HUES48 (cell line): ENCODE measurements around the gene ENOX1.

Experiments used
- H3K27ac ChIP-seq: one replicate; pipeline ENCODE4 v1.7.0; 2013; ENCODE audit warnings: low read depth, low read length, inconsistent platforms
- H3K27me3 ChIP-seq: 2 replicates; pipeline ENCODE4 v1.6.1; 2013; ENCODE audit warnings: mild to moderate bottlenecking, low read length; ENCODE audit not compliant: control insufficient read depth, insufficient read depth
- H3K36me3 ChIP-seq: 2 replicates; pipeline ENCODE4 v1.6.1; 2013; ENCODE audit warnings: low read length; ENCODE audit not compliant: control insufficient read depth, insufficient read depth
- H3K4me1 ChIP-seq: 2 replicates; pipeline ENCODE4 v1.6.1; 2013; ENCODE audit warnings: mild to moderate bottlenecking, low read length; ENCODE audit not compliant: control insufficient read depth, insufficient read depth
- H3K4me3 ChIP-seq: 2 replicates; pipeline ENCODE4 v1.5.1; 2013; ENCODE audit warnings: mild to moderate bottlenecking, low read depth, low read length
- H3K9ac ChIP-seq: 2 replicates; pipeline ENCODE4 v1.6.1; 2013; ENCODE audit warnings: mild to moderate bottlenecking, low read depth, low read length, moderate library complexity
- H3K9me3 ChIP-seq: 2 replicates; pipeline ENCODE4 v1.6.1; 2013; ENCODE audit warnings: low read length; ENCODE audit not compliant: control insufficient read depth, insufficient read depth

Gene ENOX1

GRCh38 chr13:43608400-43609137, 178.2 kb downstream of the ENOX1 start:
- no peaks in the 10 kb centered on the region for H3K4me1 ChIP-seq
- no peaks in the 10 kb centered on the region for H3K36me3 ChIP-seq
- H3K9me3 ChIP-seq, result 0 out of 2 replicates have a peak, but pooled peaks cover 5% of the 10 kb centered on the region
- H3K4me3 ChIP-seq, result no peak overlapping the region
- no peak overlapping the region for H3K27ac ChIP-seq
- no peak overlapping the region for H3K9ac ChIP-seq
- H3K27me3 ChIP-seq, result no peaks in the 10 kb centered on the region

- no peaks in the 10 kb centered on the region for H3K9me3 ChIP-seq
- no peaks in the 10 kb centered on the region for H3K4me1 ChIP-seq
- H3K4me3 ChIP-seq, result no peak overlapping the region
- no peaks in the 10 kb centered on the region for H3K36me3 ChIP-seq
- no peaks in the 10 kb centered on the region for H3K27me3 ChIP-seq
- no peak overlapping the region for H3K27ac ChIP-seq
- no peak overlapping the region for H3K9ac ChIP-seq
These were observed 189.2 kb downstream of the ENOX1 start for GRCh38 chr13:43597599-43597945.

- Histone ChIP-seq H3K27me3 (no peaks in the 10 kb centered on the region), H3K4me3 (no peak overlapping the region), H3K9me3 (no peaks in the 10 kb centered on the region), H3K27ac (no peak overlapping the region), H3K4me1 (no peaks in the 10 kb centered on the region), H3K36me3 (no peaks in the 10 kb centered on the region), H3K9ac (no peak overlapping the region)
These were observed 189.7 kb downstream of the ENOX1 start for GRCh38 chr13:43596924-43597598.

GRCh38 chr13:43596006-43596405, 190.8 kb downstream of the ENOX1 start:
- H3K4me1 ChIP-seq, result no peaks in the 10 kb centered on the region
- H3K4me3 ChIP-seq, result no peak overlapping the region
- no peak overlapping the region for H3K9ac ChIP-seq
- no peak overlapping the region for H3K27ac ChIP-seq
- H3K27me3 ChIP-seq, result no peaks in the 10 kb centered on the region
- H3K9me3 ChIP-seq, result no peaks in the 10 kb centered on the region
- no peaks in the 10 kb centered on the region for H3K36me3 ChIP-seq

- Histone ChIP-seq H3K27me3 (no peaks in the 10 kb centered on the region), H3K9ac (no peak overlapping the region), H3K4me3 (no peak overlapping the region), H3K9me3 (no peaks in the 10 kb centered on the region), H3K4me1 (no peaks in the 10 kb centered on the region), H3K36me3 (no peaks in the 10 kb centered on the region), H3K27ac (no peak overlapping the region)
These were observed 199.4 kb downstream of the ENOX1 start for GRCh38 chr13:43587376-43587775.

GRCh38 chr13:43584751-43585150, 202.0 kb downstream of the ENOX1 start:
- Histone ChIP-seq H3K9me3 (no peaks in the 10 kb centered on the region), H3K9ac (no peak overlapping the region), H3K4me1 (no peaks in the 10 kb centered on the region), H3K36me3 (no peaks in the 10 kb centered on the region), H3K4me3 (no peak overlapping the region), H3K27me3 (no peaks in the 10 kb centered on the region), H3K27ac (no peak overlapping the region)

- H3K4me1 ChIP-seq, result no peaks in the 10 kb centered on the region
- H3K9ac ChIP-seq, result no peak overlapping the region
- H3K9me3 ChIP-seq, result no peaks in the 10 kb centered on the region
- no peaks in the 10 kb centered on the region for H3K27me3 ChIP-seq
- no peak overlapping the region for H3K27ac ChIP-seq
- no peaks in the 10 kb centered on the region for H3K36me3 ChIP-seq
- H3K4me3 ChIP-seq, result no peak overlapping the region
These were observed 203.5 kb downstream of the ENOX1 start for GRCh38 chr13:43583321-43583720.

- H3K9ac ChIP-seq, result no peak overlapping the region
- H3K36me3 ChIP-seq, result no peaks in the 10 kb centered on the region
- H3K9me3 ChIP-seq, result no peaks in the 10 kb centered on the region
- no peaks in the 10 kb centered on the region for H3K27me3 ChIP-seq
- H3K4me1 ChIP-seq, result no peaks in the 10 kb centered on the region
- no peak overlapping the region for H3K4me3 ChIP-seq
- H3K27ac ChIP-seq, result no peak overlapping the region
These were observed 206.5 kb downstream of the ENOX1 start for GRCh38 chr13:43580280-43580679.

GRCh38 chr13:43579321-43579720, 207.5 kb downstream of the ENOX1 start:
- Histone ChIP-seq H3K9me3 (no peaks in the 10 kb centered on the region), H3K4me1 (no peaks in the 10 kb centered on the region), H3K4me3 (no peak overlapping the region), H3K27me3 (no peaks in the 10 kb centered on the region), H3K27ac (no peak overlapping the region), H3K9ac (no peak overlapping the region), H3K36me3 (no peaks in the 10 kb centered on the region)

- Histone ChIP-seq H3K9me3 (no peaks in the 10 kb centered on the region), H3K4me1 (peaks cover 15% of the 10 kb centered on the region), H3K9ac (no peak overlapping the region), H3K36me3 (no peaks in the 10 kb centered on the region), H3K4me3 (no peak overlapping the region), H3K27me3 (no peaks in the 10 kb centered on the region), H3K27ac (no peak overlapping the region)
These were observed 212.2 kb downstream of the ENOX1 start for GRCh38 chr13:43574605-43575004.

GRCh38 chr13:43573802-43574514, 212.8 kb downstream of the ENOX1 start:
- Histone ChIP-seq H3K9me3 (no peaks in the 10 kb centered on the region), H3K36me3 (no peaks in the 10 kb centered on the region), H3K4me1 (peaks cover 15% of the 10 kb centered on the region), H3K4me3 (no peak overlapping the region), H3K27ac (no peak overlapping the region), H3K9ac (no peak overlapping the region), H3K27me3 (no peaks in the 10 kb centered on the region)
